Liver (tissue), 9 donors: ENCODE data around the gene HMGA1. TPM values are rescaled to one million over a fixed set of nuclear protein-coding genes. Genes with fewer than 3 reads are reported as not detected.

Experiments
- DNase-seq: peaks from one replicate; pipeline ENCODE4 v3.0.0-alpha.2; 2017; ENCODE audit warnings: low spot score
- H3K27ac ChIP-seq, 2 donors: one replicate each; pipeline ENCODE4 v1.7.0; 2013; ENCODE audit warnings: inconsistent platforms in 2 of 2, low read length in 2 of 2, control low read depth in 1 of 2, low read depth in 1 of 2, mild to moderate bottlenecking in 1 of 2
- H3K27me3 ChIP-seq, 4 donors: one replicate each; pipeline versions ENCODE4 v1.6.1 to v1.7.0; 2013; ENCODE audit warnings: low read length in 3 of 4, inconsistent platforms in 1 of 4, mild to moderate bottlenecking in 1 of 4, moderate library complexity in 1 of 4; ENCODE audit not compliant: control insufficient read depth in 4 of 4, insufficient read depth in 4 of 4
- H3K36me3 ChIP-seq, 4 donors: one replicate each; pipeline versions ENCODE4 v1.6.1 to v1.7.0; 2013; ENCODE audit warnings: low read length in 3 of 4, mild to moderate bottlenecking in 3 of 4, low read depth in 1 of 4, moderate library complexity in 1 of 4; ENCODE audit not compliant: control insufficient read depth in 4 of 4, insufficient read depth in 3 of 4
- H3K4me1 ChIP-seq, 4 donors: one replicate each; pipeline versions ENCODE4 v1.6.1 to v1.7.0; 2013; ENCODE audit warnings: low read length in 3 of 4, mild to moderate bottlenecking in 3 of 4, moderate library complexity in 1 of 4; ENCODE audit not compliant: control insufficient read depth in 4 of 4, insufficient read depth in 4 of 4
- H3K4me3 ChIP-seq, 3 donors: one replicate each; pipeline versions ENCODE4 v1.6.1 to v1.7.0; 2013; ENCODE audit warnings: low read length in 3 of 3, control low read depth in 1 of 3, low read depth in 1 of 3, mild to moderate bottlenecking in 1 of 3
- H3K9ac ChIP-seq, 2 donors: one replicate each; pipeline ENCODE4 v1.7.0; 2013; ENCODE audit warnings: low read length in 2 of 2, mild to moderate bottlenecking in 2 of 2, moderate library complexity in 2 of 2, control low read depth in 1 of 2, low read depth in 1 of 2
- H3K9me3 ChIP-seq, 4 donors: one replicate each; pipeline versions ENCODE4 v1.6.1 to v1.7.0; 2013; ENCODE audit warnings: low read length in 3 of 4; ENCODE audit not compliant: control insufficient read depth in 4 of 4
- ATF3 ChIP-seq: IDR thresholded peaks from 2 replicates; pipeline ENCODE4 v1.6.1; 2016; ENCODE audit warnings: antibody characterized with exemption
- CTCF ChIP-seq: fragments of 150-350 bp; IDR thresholded peaks from 2 replicates; pipeline ENCODE4 v1.5.1; 2017; ENCODE audit warnings: improper control_type of control experiment, low read depth, low read length; ENCODE audit not compliant: missing input control
- FOXA1 ChIP-seq: IDR thresholded peaks from 2 replicates; pipeline ENCODE4 v1.6.1; 2016; ENCODE audit warnings: antibody characterized with exemption
- FOXA2 ChIP-seq: IDR thresholded peaks from 2 replicates; pipeline ENCODE4 v1.6.1; 2016; ENCODE audit warnings: antibody characterized with exemption
- GABPA ChIP-seq, 2 donors: IDR thresholded peaks in 1 of 2; conservative IDR thresholded peaks in 1 of 2; 2 replicates each; pipeline ENCODE4 v1.6.1; 2016; ENCODE audit warnings: antibody characterized with exemption in 2 of 2, mild to moderate bottlenecking in 1 of 2, moderate library complexity in 1 of 2
- HNF4A ChIP-seq, 2 donors: conservative IDR thresholded peaks; 2 replicates each; pipeline ENCODE4 v1.6.1; 2016; ENCODE audit warnings: antibody characterized with exemption in 2 of 2, mild to moderate bottlenecking in 2 of 2
- HNF4G ChIP-seq: IDR thresholded peaks from 2 replicates; pipeline ENCODE4 v1.6.1; 2016; ENCODE audit warnings: antibody characterized with exemption
- JUND ChIP-seq, 2 donors: IDR thresholded peaks; 2 replicates each; pipeline ENCODE4 v1.6.1; 2016; ENCODE audit warnings: antibody characterized with exemption in 2 of 2
- MAX ChIP-seq: IDR thresholded peaks from 2 replicates; pipeline ENCODE4 v1.6.1; 2016; ENCODE audit warnings: antibody characterized with exemption
- NR2F2 ChIP-seq: IDR thresholded peaks from 2 replicates; pipeline ENCODE4 v1.6.1; 2016; ENCODE audit warnings: antibody characterized with exemption
- RAD21 ChIP-seq, 2 donors: IDR thresholded peaks; 2 replicates each; pipeline ENCODE4 v1.6.1; 2016; ENCODE audit warnings: antibody characterized with exemption in 2 of 2, mild to moderate bottlenecking in 2 of 2
- REST ChIP-seq: IDR thresholded peaks from 2 replicates; pipeline ENCODE4 v1.6.1; 2016; ENCODE audit warnings: antibody characterized with exemption, mild to moderate bottlenecking
- RXRA ChIP-seq, 2 donors: IDR thresholded peaks; 2 replicates each; pipeline ENCODE4 v1.6.1; 2017 to 2018; ENCODE audit warnings: antibody characterized with exemption in 2 of 2, mild to moderate bottlenecking in 1 of 2
- SP1 ChIP-seq: IDR thresholded peaks from 2 replicates; pipeline ENCODE4 v1.6.1; 2018; ENCODE audit warnings: antibody characterized with exemption, mild to moderate bottlenecking
- TAF1 ChIP-seq: conservative IDR thresholded peaks from 2 replicates; pipeline ENCODE4 v1.6.1; 2016; ENCODE audit warnings: antibody characterized with exemption, mild to moderate bottlenecking
- YY1 ChIP-seq: IDR thresholded peaks from 2 replicates; pipeline ENCODE4 v1.6.1; 2016; ENCODE audit warnings: antibody characterized with exemption, mild to moderate bottlenecking
- ZBTB33 ChIP-seq: IDR thresholded peaks from 2 replicates; pipeline ENCODE4 v1.6.1; 2016; ENCODE audit warnings: antibody characterized with exemption
- WGBS: extraction: QIAGEN DNeasy Blood & Tissue Kit; methylation state at CpG from one replicate; pipeline ENCODE4 v1.1.7; 2013; 5-methylcytosine and 5-hydroxymethylcytosine counted together
- polyA plus RNA-seq, 2 donors: library from polyadenylated mRNA; stranded (reverse) in 1 of 2; unstranded in 1 of 2; fragments of 200-250 nt in 1 of 2; fragments of >200 nt in 1 of 2; fragmentation: Nextera tagmentation in 1 of 2; extraction: Ambion mirVana in 1 of 2; gene quantifications; one replicate each; pipeline versions ENCODE4 v1.2.1 to v1.2.3, GENCODE V29; 2013 to 2015
- total RNA-seq, 2 donors: library from RNA; depleted of rRNA; stranded (reverse); fragments of >200 nt; gene quantifications; one replicate each; pipeline ENCODE4 v1.2.3, GENCODE V29; 2014
- donor health status: healthy.
- donor health status: healthy.
- donor health status: healthy.
- donor health status: healthy.
- donor health status: healthy.

HMGA1 gene
- total and polyA plus RNA-seq, 4 donors, result 4.2 to 118 (median 8.5) TPM

GRCh38 chr6:34259529-34260069, 22.9 kb downstream of the HMGA1 start:
- no peak for DNase-seq
- H3K9ac ChIP-seq, result no peak overlapping the region
- no peaks in the 10 kb centered on the region for H3K27me3 ChIP-seq
- TF ChIP-seq ZBTB33 (no peak), FOXA1 (no peak), ATF3 (no peak), GABPA (IDR thresholded peaks at IDR 0.05 in 1 of 2, conservative IDR thresholded peaks at IDR 0.05 in 1 of 2) (no peak), YY1 (no peak), SP1 (no peak), JUND (IDR thresholded peaks at IDR 0.05) (no peak), MAX (no peak), HNF4A (conservative IDR thresholded peaks at IDR 0.05) (no peak), NR2F2 (no peak), CTCF (no peak), RAD21 (IDR thresholded peaks at IDR 0.05) (no peak), REST (no peak), HNF4G (no peak), RXRA (IDR thresholded peaks at IDR 0.05) (no peak), TAF1 (no peak), FOXA2 (no peak)
- 91% methylated on average over 6 of the region's 6 CpGs for WGBS
- no peaks in the 10 kb centered on the region for H3K4me1 ChIP-seq
- no peaks in the 10 kb centered on the region for H3K9me3 ChIP-seq
- no peak overlapping the region for H3K27ac ChIP-seq
- H3K4me3 ChIP-seq, result no peak overlapping the region
- no peaks in the 10 kb centered on the region for H3K36me3 ChIP-seq
